ENCODE results near the gene GRIK5.
"Not testable (repeated sequence)": the region's sequence is repeated elsewhere in the genome, so short reads cannot be mapped to it uniquely, and the experiment has no call there.

Gene GRIK5, protein sequence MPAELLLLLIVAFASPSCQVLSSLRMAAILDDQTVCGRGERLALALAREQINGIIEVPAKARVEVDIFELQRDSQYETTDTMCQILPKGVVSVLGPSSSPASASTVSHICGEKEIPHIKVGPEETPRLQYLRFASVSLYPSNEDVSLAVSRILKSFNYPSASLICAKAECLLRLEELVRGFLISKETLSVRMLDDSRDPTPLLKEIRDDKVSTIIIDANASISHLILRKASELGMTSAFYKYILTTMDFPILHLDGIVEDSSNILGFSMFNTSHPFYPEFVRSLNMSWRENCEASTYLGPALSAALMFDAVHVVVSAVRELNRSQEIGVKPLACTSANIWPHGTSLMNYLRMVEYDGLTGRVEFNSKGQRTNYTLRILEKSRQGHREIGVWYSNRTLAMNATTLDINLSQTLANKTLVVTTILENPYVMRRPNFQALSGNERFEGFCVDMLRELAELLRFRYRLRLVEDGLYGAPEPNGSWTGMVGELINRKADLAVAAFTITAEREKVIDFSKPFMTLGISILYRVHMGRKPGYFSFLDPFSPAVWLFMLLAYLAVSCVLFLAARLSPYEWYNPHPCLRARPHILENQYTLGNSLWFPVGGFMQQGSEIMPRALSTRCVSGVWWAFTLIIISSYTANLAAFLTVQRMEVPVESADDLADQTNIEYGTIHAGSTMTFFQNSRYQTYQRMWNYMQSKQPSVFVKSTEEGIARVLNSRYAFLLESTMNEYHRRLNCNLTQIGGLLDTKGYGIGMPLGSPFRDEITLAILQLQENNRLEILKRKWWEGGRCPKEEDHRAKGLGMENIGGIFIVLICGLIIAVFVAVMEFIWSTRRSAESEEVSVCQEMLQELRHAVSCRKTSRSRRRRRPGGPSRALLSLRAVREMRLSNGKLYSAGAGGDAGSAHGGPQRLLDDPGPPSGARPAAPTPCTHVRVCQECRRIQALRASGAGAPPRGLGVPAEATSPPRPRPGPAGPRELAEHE

DNA sequence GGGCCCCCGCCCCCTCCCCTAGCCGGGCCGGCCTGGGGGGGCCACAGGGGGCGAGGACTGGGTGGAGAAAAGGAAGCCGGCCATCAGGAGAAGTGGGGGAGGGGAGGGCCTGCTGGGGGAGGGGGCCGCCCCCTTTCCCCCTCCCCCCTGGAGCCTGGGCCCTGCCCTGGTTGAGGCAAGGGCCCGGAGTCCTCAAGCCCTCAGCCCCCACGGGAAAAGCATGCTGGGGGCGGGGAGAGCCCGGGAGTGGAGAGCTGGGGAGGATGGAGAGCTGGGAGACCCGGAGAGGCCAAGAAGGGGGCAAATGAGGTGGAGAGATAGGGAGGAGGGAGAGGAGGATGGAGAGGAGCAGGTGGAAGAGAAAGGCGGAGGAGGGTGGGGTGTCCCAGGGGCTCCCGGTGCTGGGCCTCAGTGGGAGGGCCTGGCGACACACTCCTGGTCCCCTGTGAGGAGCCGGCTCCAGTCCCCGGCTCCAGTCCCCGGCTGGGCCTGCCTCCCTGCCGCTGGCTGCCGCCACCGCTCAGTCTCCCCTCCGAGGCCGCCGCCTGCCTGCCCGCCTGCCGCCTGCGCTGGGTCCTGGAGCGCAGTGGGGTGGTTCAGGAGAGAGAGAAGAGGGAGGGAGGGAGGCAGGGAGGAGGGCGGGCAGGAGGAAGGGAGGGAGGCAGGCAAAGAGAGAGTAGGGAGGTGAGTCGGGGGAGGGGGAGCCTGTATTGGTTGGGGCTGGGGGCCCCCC, at the start of gene GRIK5:
Gene GRIK5 (minus strand): TSS at position 588 of the 733 bp plus-strand sequence. CDS start 4,436 bp downstream, outside the sequence.
- no peak for DNase-seq (ENCODE audit: low read depth)

DNA sequence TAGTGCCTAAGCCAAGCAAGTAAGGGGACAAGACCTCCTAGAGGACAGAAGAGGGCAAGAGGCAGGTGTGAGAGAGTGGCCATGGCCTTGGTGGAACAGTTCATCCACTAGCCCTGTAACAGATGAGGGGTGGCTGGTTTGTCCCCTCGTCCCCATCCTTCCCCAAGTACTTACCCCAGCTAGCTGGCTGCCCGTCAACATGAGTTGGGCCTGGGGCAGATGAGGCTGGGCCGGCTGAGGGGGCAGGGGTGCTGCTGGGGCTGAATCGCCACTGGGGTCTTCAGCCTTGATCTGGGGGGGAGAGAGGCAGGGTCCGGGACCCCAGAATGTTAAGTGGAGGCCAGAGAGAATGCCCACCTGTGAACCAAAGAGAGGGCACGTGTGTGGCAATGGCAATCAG, 47.1 kb upstream of the GRIK5 start:
- DNase-seq (ENCODE audit: low read depth) = no peak

DNA sequence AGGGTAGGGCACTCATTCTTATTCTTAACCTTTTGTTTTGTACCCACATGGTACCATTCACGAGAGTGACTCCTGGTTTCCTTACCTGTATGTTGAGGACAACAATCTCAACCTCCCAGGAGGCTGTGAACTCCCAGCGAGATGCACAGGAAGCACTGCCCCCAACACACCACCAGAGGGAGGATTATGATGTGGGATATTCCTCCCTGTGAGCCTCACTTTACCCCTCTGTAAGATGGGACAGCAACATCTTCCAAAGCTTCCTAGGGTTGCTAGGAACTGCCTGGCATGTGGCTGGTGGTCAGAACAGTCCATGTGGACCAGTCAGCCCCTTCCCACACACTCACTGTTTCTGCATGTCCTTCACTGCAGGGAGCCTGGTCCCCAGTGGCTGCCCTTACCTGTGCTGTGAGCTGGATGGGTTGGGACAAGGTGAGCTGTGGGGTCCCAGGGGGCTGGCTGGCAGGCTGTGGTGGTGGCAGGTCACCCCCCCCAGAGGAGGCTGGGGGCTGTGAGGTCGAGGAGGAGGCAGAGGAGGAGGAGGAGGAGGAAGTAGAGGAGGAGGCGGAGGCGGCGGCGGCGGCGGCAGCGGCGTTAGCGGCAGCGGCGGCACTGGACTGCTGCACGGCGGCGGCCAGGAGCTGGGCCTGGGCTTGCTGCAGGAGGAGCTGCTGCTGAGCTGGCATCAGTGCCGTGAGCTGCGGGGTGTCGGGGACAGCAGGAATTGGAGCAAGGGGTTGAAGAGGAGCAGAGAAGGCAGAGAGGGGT, 46.5 kb upstream of the GRIK5 start:
- no peak for DNase-seq (ENCODE audit: low read depth)

DNA sequence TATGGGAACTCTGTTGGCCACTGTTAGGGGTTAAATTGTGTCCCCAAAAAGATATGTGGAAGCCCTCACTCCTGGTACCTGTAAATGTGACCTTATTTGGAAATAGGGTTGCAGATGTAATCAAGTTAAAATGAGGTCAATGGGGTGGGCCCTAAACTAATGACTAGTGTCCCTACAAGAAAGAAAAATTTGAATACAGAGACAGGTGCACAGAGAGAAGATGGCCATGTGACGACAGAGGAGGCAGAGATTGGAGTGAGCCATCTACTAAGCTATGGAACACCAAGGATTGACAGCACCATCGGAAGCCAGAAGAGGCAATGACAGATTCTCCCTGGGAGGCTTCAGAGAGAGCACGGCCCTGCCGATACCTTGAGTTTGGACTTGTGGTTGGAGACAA, 45.7 kb upstream of the GRIK5 start:
- DNase-seq (ENCODE audit: low read depth) = no peak

DNA sequence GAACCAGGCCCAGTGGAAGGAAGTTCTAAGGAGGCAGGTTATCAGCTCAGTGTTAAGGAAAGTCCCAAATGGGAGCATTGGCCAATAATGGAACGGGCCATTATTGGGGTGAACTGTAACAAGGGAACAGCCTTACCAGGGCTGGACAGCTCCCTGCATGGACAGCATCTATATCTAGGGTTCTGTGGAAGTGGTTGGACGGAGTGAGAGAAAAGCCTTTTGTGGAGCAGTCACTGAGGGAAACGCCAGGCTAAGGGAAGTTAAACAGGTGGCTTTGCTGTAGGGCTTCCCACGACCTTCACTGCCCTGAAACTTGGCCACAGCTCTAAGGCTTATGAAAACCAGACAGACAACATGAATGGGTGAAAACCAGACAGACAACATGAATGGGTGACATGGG, 45.2 kb upstream of the GRIK5 start:
- peak; percentile 14 for DNase-seq (ENCODE audit: low read depth)

DNA sequence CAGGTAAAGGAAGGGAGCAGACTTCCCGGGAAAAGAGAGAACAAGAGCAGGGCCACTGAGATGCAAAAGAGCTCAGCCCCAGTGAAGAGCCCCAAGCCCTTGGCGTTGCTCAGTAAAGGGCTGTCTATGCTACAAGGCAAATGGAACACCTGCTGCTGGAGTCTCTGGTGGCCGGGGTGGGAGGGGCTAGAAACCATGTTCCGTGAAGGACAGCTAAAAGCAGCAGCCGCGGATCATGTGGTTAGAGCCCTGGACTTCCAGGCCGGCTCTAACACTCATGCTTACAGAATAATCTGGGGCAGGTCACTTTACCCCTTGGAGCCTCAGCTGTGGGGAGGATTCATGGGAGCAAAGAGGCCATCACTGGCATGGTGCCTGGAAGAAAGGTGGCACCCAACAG, 44.4 kb upstream of the GRIK5 start:
- no peak for DNase-seq (ENCODE audit: low read depth)

DNA sequence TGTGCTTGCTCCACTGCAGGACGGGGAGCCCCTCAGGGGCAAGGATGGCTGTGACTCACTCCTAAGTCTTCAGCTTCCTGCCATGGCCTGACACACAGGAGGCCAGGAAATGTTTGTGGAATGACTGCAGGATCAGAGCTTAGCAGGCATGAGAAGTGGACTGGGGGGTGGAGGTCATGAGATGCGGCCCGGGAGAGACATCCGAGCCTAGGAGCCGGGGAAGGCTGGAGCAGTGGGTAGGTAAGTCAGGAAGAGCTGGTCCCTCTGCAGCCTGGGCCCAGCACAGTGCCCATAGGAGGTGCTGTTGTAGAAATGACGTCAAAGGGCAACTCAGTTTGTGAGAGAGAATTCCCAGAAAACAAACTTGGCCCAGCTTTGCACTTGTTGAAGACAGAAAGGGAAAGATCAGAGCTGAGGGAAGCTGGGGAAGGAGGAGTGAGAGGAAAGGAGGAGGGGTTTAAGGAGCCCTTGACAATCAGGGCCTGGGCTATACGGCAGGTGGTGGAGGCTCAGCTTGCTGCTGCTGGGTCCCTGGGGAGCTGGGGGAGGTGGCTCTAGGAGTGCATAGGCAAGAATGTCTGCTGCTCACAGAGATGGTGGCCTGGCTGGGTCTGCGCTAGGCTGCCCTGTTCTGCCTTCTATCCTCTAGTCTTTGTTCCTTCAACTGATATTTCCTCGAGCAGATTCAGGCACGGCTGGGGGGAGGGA, 43.8 kb upstream of the GRIK5 start:
- DNase-seq (ENCODE audit: low read depth) = peak; percentile 86

DNA sequence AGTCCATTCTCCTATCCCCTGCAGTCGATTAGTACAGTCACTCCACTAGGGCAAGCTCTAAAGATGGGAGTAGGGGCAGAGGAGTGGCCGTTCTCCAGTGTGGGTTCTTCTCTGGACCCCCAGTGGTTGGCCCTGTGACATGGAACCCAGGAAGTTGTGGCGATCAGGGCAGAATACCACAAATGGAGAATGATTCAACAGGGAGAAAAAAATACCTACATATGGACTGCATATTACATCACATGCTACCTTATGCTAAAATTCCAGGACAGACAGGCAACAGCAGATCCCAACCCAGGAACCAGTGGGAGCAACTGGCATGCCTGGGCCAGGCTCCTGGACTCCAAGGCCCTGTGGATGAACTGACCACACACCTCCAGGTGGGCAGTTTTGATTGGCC, 41.8 kb upstream of the GRIK5 start:
- no peak for DNase-seq (ENCODE audit: low read depth)

DNA sequence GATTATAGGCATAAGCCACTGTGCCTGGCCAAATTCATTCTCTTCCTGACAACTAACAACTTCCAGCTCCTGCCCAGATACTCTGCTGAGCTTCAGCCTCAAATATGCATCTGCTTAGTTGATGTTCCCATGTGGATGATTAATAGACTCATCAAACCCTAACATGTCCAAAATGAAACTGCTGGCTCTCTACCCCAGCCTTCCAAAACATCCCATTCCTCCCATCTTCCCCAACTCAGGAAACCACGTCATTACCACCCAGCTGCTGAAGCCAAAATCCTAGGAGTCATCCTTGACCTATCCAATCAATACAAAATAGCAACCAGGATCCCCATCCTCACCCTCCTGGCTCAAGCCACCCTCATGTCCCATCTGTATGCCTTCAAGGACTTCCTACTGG, 41.4 kb upstream of the GRIK5 start:
- DNase-seq (ENCODE audit: low read depth) = peak; percentile 29

DNA sequence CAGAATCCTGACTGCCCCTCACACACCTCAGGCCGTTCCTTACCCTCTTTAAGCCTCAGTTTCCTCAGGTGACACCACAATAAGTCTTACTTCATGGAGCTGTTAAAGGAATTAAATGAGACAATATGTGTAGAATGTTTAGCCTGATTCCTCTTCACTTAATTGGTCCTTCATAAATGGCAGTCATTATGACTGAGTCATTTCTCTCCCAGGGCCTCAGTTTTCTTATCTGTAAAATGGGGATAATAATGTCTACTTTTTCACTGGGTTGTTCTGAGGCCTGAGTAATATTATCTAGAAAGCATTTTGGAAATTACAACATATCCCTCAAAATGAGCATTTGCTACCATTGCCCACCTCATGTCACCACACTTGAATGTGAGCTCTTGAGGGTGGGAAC, 40.7 kb upstream of the GRIK5 start:
- DNase-seq (ENCODE audit: low read depth) = no peak

DNA sequence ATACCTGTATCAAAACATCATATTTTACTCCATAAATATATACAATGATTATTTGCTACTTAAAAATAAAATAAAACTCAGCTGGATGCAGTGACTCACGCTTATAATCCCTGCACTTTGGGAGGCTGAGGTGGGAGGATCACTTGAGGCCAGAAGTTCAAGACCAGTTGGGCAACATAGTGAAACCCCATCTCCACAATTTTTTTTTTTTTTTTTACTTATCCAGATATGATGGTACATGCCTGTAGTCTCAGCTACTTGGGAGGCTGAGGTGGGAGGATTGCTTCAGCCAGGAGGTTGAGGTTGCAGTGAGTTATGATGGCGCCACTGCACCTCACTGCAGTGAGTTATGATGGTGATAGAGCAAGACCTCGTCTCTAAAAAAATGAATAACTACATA, 39.9 kb upstream of the GRIK5 start:
- DNase-seq (ENCODE audit: low read depth) = no peak

DNA sequence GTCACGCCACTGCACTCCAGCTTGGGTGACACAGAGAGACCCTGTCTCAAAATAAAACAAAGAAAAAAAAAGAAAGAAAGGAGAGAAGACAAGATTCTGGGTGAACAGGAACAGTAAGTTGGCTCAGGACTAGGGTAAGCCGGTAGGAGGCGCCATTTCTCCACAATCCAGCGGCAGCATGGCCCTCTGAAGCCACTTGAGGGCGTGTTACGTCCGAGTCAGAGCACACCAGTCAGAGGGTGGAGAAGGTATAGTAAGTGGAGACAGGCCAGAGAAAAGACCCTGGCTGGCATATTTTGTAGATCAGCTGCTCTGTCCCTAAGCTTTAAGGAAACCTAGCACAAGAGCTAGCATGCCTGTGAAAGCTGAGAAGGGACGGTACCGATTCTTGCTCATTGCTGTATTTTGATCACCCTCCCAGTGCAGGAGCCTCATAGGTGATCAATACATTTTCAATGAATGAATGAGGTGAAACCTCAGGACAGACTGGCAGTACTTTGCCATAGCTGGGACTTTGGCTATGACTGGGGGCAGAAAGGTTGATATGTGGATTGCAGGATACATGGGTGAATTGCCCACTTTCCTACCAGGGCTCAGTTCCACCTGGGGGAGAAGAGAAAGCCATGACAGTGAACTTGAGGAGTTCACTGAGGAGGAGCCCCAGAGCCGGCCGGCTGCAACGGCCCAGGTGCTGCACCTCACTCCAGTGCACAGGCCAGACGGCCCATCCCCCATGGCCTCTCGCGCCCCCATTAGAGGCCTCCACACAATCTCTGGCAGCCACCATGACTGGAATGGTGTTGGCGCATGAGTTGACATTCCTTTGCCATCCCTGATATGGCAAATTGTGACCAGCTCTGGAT, 38.8 kb upstream of the GRIK5 start:
- peak; percentile 71 for DNase-seq (ENCODE audit: low read depth)

DNA sequence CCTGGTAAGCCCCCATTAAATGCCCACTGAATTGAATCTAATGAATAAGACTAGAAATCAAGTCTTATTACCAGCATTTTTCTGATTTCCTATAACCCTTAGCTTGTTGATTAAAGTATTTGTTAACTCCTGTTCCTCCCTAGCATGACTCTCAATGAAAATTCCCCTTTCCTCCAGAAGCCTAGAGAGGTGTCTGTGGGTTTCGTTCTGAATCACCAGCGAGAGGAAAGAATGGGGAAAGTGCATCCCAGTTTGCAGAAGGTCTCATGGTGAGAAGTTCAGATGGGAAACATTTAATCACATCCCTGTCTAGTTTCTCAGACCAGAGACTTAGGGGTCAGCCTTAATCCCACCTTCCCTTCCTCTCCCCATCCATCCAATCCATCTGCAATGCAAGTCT, 35.4 kb upstream of the GRIK5 start:
- DNase-seq (ENCODE audit: low read depth) = no peak

DNA sequence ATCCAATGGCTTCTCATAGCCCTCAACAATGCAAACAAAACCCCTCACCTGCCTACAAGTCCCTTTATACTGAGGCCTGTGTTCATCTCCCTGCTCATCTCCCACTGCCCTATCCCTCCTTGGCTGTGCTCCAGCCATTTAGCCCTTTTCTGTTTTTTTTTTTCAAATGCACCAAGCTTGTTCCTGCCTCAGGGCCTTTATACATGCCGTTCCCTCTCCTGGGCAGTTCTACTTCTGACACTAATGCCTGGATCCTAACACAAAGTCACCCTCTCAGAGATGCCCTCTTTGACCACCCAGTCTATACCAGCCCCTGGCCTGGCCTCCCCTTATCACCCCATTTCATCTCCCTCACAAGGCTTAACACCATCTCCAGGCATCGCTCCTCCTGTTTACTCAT, 32.9 kb upstream of the GRIK5 start:
- DNase-seq (ENCODE audit: low read depth) = no peak

DNA sequence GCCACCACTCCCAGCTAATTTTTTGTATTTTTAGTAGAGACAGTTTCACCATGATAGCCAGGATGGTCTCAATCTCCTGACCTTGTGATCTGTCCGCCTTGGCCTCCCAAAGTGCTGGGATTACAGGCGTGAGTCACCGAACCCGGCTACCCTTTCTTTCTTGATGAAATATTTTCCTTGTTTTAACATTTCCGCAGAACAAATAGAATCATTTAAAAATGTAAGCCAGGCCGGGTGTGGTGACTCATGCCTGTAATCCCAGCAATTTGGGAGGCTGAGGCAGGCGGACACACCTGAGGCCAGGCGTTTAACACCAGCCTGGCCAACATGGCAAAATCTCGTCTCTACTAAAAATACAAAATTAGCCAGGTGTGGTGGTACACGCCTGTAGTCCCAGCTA, 30.2 kb upstream of the GRIK5 start:
- not testable (repeated sequence) for DNase-seq (ENCODE audit: low read depth)

DNA sequence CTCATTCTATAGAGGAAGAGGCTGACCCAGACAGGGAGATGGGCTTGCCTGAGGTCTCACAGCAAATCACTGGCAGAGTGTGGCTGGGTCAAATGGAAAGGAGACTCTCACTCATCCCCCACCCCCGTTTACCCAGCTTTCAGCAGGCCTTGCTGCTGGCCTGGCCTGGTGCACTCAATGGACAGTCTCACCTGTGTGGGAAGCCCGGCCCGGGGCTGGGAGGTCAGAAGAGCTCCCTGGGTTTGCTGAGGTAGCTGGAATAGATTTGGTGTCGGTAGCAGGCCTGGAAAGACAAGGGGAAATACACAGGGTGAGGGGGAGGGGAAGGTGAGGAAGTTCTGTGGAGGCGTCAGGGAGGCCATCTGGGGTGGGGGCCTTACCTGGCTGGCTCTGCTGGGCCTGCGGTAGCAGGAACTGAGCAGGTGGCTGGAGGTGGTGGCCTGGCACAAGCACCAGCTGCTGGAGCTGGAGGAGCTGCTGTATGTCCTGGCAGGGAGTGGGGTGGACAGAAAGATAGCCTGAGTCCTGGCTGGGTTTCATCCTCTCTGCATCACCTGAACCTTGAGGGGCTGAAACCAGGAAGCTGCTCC, 29.4 kb upstream of the GRIK5 start:
- no peak for DNase-seq (ENCODE audit: low read depth)

DNA sequence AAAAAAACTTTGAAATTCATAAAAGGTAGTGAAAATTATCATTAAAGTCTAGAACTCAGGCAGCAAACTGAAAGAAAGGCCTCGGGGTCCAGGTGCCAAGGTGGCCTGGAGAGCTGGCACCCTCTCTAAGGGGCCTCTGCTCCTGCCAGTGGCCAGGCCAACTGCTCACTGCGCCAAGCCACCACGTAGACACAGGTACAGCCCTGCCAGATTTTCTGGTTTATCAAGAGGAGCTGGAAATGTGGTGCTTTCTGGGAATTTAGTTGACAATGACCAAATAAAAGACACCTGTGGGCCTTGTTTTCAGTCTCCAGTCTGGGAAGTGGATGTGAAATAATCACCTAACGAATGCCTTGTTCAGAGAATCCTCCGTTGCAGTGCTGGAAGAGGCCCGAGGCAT, 28.8 kb upstream of the GRIK5 start:
- no peak for DNase-seq (ENCODE audit: low read depth)

DNA sequence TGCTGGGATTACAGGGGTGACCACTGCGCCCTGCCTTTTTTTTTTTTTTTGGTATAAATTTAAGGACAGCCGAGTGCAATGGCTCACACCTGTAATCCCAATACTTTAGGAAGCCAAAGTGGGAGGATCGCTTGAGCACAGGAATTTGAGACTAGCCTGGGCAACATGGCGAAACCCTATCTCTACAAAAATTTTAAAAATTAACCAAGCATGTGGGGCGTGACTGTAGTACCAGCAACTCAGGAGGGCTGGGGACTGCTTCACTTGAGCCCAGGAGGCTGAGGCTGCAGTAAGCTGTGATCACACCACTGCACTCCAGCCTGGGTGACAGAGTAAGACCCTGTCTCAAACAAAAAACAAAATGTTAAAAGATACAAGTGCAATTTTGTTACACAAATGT, 27.5 kb upstream of the GRIK5 start:
- DNase-seq (ENCODE audit: low read depth) = no peak

DNA sequence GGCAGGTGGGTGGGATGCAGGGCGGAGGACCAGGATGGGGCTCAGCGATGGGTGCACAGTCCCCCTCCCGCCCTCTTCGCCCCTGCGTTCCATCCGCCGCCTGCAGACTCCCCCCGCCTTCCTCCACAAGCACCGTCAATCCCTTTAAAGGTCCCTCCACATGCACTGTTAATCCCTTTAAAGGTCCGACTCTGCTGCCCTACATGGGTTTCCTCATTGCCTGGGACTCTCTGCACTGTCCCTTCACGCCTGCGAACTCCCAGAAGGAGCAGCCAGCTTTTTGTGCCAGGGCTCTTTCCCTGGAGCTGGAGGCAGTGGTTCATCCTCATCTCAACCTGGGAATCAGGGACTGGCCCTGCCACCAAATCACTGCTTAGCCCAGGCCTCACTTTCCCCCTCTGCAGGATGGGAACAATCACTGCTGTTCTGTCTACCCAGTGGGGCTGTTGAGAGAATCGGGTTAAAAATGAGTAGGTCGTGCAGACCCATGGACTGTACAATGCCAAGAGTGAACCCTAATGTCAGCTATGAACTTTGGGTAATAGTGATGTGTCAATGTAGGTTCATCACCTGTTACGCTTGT, 26.3 kb upstream of the GRIK5 start:
- no peak for DNase-seq (ENCODE audit: low read depth)
